ENCODE measurements around the gene HLA-DPA1.
A peak's percentile ranks its signal among the peaks of the same experiment; 100 is the strongest.

HLA-DPA1 gene

GRCh38 chr6:33092385-33092784, 18.9 kb upstream of the HLA-DPA1 start:
- TF ChIP-seq CTCF (IDR thresholded peaks at IDR 0.05; ENCODE audit: control insufficient read depth, extremely low read depth, insufficient read depth) = no peak
- DNase-seq (ENCODE audit: low read depth) = no peak
- no peak overlapping the region for H3K4me3 ChIP-seq (ENCODE audit: low read depth, low read length)

GRCh38 chr6:33091957-33092356, 18.5 kb upstream of the HLA-DPA1 start:
- TF ChIP-seq CTCF (IDR thresholded peaks at IDR 0.05; ENCODE audit: control insufficient read depth, extremely low read depth, insufficient read depth) = peak; percentile 47
- H3K4me3 ChIP-seq (ENCODE audit: low read depth, low read length) = no peak overlapping the region
- DNase-seq (ENCODE audit: low read depth) = no peak

GRCh38 chr6:33088931-33089620, 15.6 kb upstream of the HLA-DPA1 start:
- H3K4me3 ChIP-seq (ENCODE audit: low read depth, low read length) = no peak overlapping the region
- no peak for DNase-seq (ENCODE audit: low read depth)
- no peak for TF ChIP-seq CTCF (IDR thresholded peaks at IDR 0.05; ENCODE audit: control insufficient read depth, extremely low read depth, insufficient read depth)

- no peak for TF ChIP-seq CTCF (IDR thresholded peaks at IDR 0.05; ENCODE audit: control insufficient read depth, extremely low read depth, insufficient read depth)
- DNase-seq (ENCODE audit: low read depth) = no peak
- no peak overlapping the region for H3K4me3 ChIP-seq (ENCODE audit: low read depth, low read length)
Measured at GRCh38 chr6:33088258-33088930, 14.9 kb upstream of the HLA-DPA1 start.

GRCh38 chr6:33085627-33086026, 12.2 kb upstream of the HLA-DPA1 start:
- DNase-seq (ENCODE audit: low read depth) = no peak
- TF ChIP-seq CTCF (IDR thresholded peaks at IDR 0.05; ENCODE audit: control insufficient read depth, extremely low read depth, insufficient read depth) = no peak
- H3K4me3 ChIP-seq (ENCODE audit: low read depth, low read length) = no peak overlapping the region

GRCh38 chr6:33082702-33083101, 9.3 kb upstream of the HLA-DPA1 start:
- H3K4me3 ChIP-seq (ENCODE audit: low read depth, low read length) = no peak overlapping the region
- peak; percentile 32 for TF ChIP-seq CTCF (IDR thresholded peaks at IDR 0.05; ENCODE audit: control insufficient read depth, extremely low read depth, insufficient read depth)
- DNase-seq (ENCODE audit: low read depth) = no peak
